T-helper 2 cell treated with Interferon-gamma antibody and Interleukin-4, amounts not matched to agents 100 ng/mL and 5 ng/mL, for 36 hours (primary cell): Measurements from ENCODE around the gene KXD1. TPM values are rescaled to one million over a fixed set of nuclear protein-coding genes. Genes with fewer than 3 reads are reported as not detected.
"Not testable (repeated sequence)": the region's sequence is repeated elsewhere in the genome, so short reads cannot be mapped to it uniquely, and the experiment has no call there.

ENCODE experiments used
- intact Hi-C: fragments of 100-400 bp; cut with micrococcal nuclease; formaldehyde crosslinking; loops from one replicate; pipeline ENCODE4 v1.15.1; 2023
- total RNA-seq: library from RNA; stranded (reverse); gene quantifications from 2 replicates; pipeline ENCODE4 v1.2.3, GENCODE V29; 2022

KXD1 gene
- total RNA-seq, 1 donor from 2014 or later: 102 TPM

- intact Hi-C loops: no loop called here
These were observed 24.6 kb upstream of the KXD1 start for GRCh38 chr19:18533058-18533457.

GRCh38 chr19:18536475-18536874, 21.2 kb upstream of the KXD1 start:
- intact Hi-C loops: no loop called here

- intact Hi-C loops: no loop called here
These were observed 20.2 kb upstream of the KXD1 start for GRCh38 chr19:18537431-18537830.

- intact Hi-C loops: no loop called here
These were observed 19.6 kb upstream of the KXD1 start for GRCh38 chr19:18538115-18538514.

GRCh38 chr19:18539372-18539771, 18.3 kb upstream of the KXD1 start:
- intact Hi-C loops: no loop called here

GRCh38 chr19:18540200-18540599, 17.5 kb upstream of the KXD1 start:
- intact Hi-C loops: not testable (repeated sequence)

- intact Hi-C loops: no loop called here
These were observed 16.2 kb upstream of the KXD1 start for GRCh38 chr19:18541258-18541991.

- intact Hi-C loops: no loop called here
These were observed 15.4 kb upstream of the KXD1 start for GRCh38 chr19:18541992-18542940.

- intact Hi-C loops: loop anchor here (1.0 kb wide), 2 partner anchors 21 to 46 kb away; partner anchors contain the start of gene ELL
These were observed 14.5 kb upstream of the KXD1 start, which contains the start of gene FKBP8 for GRCh38 chr19:18542941-18543813. TSS of gene FKBP8 (minus strand) at chr19:18543573. CDS start at chr19:18541970, 1,603 bp downstream.

- intact Hi-C loops: loop anchor here (1.0 to 2.0 kb wide), 5 partner anchors 13 to 221 kb away; partner anchors contain the start of genes ELL, KXD1, LSM4 and UBA52
These were observed 13.7 kb upstream of the KXD1 start for GRCh38 chr19:18543814-18544475.

GRCh38 chr19:18551631-18552030, 6.0 kb upstream of the KXD1 start:
- intact Hi-C loops: no loop called here

GRCh38 chr19:18558202-18558555, 509 bp downstream of the KXD1 start:
- intact Hi-C loops: no loop called here

- intact Hi-C loops: no loop called here
These were observed 934 bp downstream of the KXD1 start for GRCh38 chr19:18558604-18559003.

GRCh38 chr19:18559685-18560084, 2.0 kb downstream of the KXD1 start:
- intact Hi-C loops: no loop called here

- intact Hi-C loops: no loop called here
These were observed 4.4 kb downstream of the KXD1 start for GRCh38 chr19:18562086-18562485.

GRCh38 chr19:18566953-18567352, 9.3 kb downstream of the KXD1 start:
- intact Hi-C loops: no loop called here

GRCh38 chr19:18568367-18568766, 10.7 kb downstream of the KXD1 start:
- intact Hi-C loops: no loop called here

GRCh38 chr19:18571564-18572344, 14.1 kb downstream of the KXD1 start, which contains the start of gene UBA52:
TSS of gene UBA52 (plus strand) at chr19:18571857. CDS start at chr19:18573301, 1,444 bp downstream.
- intact Hi-C loops: loop anchor here (1.0 kb wide), 6 partner anchors 14 to 348 kb away; partner anchors contain the start of genes COPE, DDX49, ELL and KXD1

GRCh38 chr19:18574691-18575291, 17.1 kb downstream of the KXD1 start:
- intact Hi-C loops: no loop called here
